Lower lobe of right lung (tissue), 2 donors: Measurements from ENCODE around the gene SH3GL1. TPM values are rescaled to one million over a fixed set of nuclear protein-coding genes. Genes with fewer than 3 reads are reported as not detected.

Source experiments
- ATAC-seq, 2 donors: fragments of 200-7000 bp; cut with Tn5 transposase; one replicate each; pipeline ENCODE4 v1.9.1; 2020 to 2022; ENCODE audit warnings: mild to moderate bottlenecking in 2 of 2, moderate library complexity in 2 of 2
- DNase-seq: peaks from one replicate; pipeline ENCODE4 v3.0.0-alpha.2; 2020
- H3K27ac ChIP-seq: fragments of 200-600 bp; one replicate; pipeline ENCODE4 v1.8.0; 2022
- H3K27me3 ChIP-seq: fragments of 200-600 bp; one replicate; pipeline ENCODE4 v1.8.0; 2022; ENCODE audit warnings: low read depth
- H3K36me3 ChIP-seq: fragments of 200-600 bp; one replicate; pipeline ENCODE4 v1.8.0; 2022; ENCODE audit warnings: mild to moderate bottlenecking
- H3K4me1 ChIP-seq: fragments of 200-600 bp; one replicate; pipeline ENCODE4 v1.8.0; 2022
- H3K4me3 ChIP-seq: fragments of 200-600 bp; one replicate; pipeline ENCODE4 v1.8.0; 2022; ENCODE audit warnings: mild to moderate bottlenecking
- H3K9me3 ChIP-seq: fragments of 200-600 bp; one replicate; pipeline ENCODE4 v1.8.0; 2022
- intact Hi-C: fragments of 100-400 bp; cut with DNase I; formaldehyde crosslinking; loops from one replicate; pipeline ENCODE4 v1.11.0; 2022
- total RNA-seq: library from RNA; stranded (reverse); fragmentation: NEBNext Ultra II Directional; extraction: Animal tissue kit (Norgen Biotek cat#: 25700); gene quantifications from one replicate; pipeline ENCODE4 v1.2.1, GENCODE V29; 2021
- TF ChIP-seq, protein P1 (sequence below): fragments of 200-600 bp; IDR thresholded peaks from one replicate; pipeline ENCODE4 v1.8.0; 2022; ENCODE audit warnings: antibody characterized with exemption, mild to moderate bottlenecking
- donor health status: DM: no; HTN: yes; CAD: no; lungs with severe emphysema.

Gene SH3GL1
- total RNA-seq, 1 donor from 2014 or later = 44.3 TPM

DNA sequence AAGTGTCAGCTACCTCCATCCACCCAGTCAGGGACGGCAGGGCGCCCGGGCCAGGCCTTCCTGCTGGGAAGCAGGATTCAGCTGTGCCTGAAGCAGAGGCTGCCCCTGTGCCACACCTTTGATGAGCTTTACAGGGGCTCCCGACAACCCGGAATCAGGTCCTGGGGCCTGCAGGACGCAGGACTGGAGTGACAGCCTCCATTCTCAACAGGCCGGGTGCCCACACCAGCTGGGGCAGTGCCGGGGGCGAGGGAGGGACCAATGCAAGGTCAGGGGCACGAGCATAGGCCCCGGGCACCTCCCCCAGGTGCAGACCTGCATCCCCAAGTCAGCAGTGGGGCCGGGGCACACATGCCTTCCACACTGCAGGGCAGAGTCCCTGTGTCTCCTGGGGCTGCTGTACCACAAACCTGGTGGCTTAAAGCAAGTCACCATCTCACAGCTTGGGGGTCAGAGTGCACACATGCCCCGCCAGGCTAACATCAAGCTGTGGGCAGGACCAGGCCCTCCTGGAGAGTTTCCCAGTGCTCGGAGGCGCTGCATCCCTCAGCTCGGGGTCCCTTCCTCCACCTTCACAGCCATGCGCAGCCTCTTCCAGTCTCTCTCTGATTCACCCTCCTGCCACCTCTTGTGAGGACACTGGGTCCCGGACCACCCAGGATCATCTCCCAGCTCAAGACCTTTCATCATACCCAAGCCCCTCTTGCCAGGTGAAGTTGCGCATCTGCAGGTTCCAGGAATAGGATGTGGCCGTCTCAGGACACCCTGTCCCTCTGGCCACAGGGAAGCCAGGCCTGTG is 43.8 kb upstream of the SH3GL1 start:
- H3K36me3 ChIP-seq = peaks cover 51% of the 10 kb centered on the region
- intact Hi-C loops = no loop called here
- ATAC-seq = no peak

DNA sequence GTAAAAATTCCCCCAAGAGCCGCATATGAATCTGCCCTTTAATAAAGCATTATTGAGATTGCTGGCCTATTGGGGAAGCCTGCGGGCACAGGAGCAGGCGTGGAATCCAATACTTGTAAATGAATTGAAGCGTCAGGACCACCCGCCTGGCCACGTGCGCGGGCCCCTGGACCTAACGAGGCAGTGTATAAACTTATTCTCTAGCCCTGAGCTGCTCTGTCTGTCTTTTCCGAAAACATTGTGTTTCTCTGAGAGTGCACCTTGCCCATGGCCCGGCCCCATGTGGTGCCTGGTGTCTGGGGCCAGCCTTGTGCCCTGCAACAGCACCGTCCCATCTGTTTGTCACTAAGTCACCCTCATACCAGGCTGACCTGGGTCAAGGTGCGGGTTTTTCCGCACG is 42.8 kb upstream of the SH3GL1 start:
- TF ChIP-seq, protein P1, sequence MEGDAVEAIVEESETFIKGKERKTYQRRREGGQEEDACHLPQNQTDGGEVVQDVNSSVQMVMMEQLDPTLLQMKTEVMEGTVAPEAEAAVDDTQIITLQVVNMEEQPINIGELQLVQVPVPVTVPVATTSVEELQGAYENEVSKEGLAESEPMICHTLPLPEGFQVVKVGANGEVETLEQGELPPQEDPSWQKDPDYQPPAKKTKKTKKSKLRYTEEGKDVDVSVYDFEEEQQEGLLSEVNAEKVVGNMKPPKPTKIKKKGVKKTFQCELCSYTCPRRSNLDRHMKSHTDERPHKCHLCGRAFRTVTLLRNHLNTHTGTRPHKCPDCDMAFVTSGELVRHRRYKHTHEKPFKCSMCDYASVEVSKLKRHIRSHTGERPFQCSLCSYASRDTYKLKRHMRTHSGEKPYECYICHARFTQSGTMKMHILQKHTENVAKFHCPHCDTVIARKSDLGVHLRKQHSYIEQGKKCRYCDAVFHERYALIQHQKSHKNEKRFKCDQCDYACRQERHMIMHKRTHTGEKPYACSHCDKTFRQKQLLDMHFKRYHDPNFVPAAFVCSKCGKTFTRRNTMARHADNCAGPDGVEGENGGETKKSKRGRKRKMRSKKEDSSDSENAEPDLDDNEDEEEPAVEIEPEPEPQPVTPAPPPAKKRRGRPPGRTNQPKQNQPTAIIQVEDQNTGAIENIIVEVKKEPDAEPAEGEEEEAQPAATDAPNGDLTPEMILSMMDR = no peak
- no peak for DNase-seq
- H3K27me3 ChIP-seq = no peaks in the 10 kb centered on the region
- H3K27ac ChIP-seq = no peak overlapping the region
- peak in 1 of 2 donors; percentile 4 for ATAC-seq
- no peaks in the 10 kb centered on the region for H3K4me1 ChIP-seq
- H3K4me3 ChIP-seq = no peak overlapping the region
- H3K9me3 ChIP-seq = no peaks in the 10 kb centered on the region
- intact Hi-C loops = no loop called here
- H3K36me3 ChIP-seq = peaks cover 41% of the 10 kb centered on the region

More for the DNA sequence above, 43.8 kb upstream of the SH3GL1 start:
- no peaks in the 10 kb centered on the region for H3K4me1 ChIP-seq
- no peaks in the 10 kb centered on the region for H3K9me3 ChIP-seq
- H3K4me3 ChIP-seq = no peak overlapping the region
- DNase-seq = no peak
- H3K27me3 ChIP-seq = no peaks in the 10 kb centered on the region
- TF ChIP-seq, protein P1 = no peak
- no peak overlapping the region for H3K27ac ChIP-seq

DNA sequence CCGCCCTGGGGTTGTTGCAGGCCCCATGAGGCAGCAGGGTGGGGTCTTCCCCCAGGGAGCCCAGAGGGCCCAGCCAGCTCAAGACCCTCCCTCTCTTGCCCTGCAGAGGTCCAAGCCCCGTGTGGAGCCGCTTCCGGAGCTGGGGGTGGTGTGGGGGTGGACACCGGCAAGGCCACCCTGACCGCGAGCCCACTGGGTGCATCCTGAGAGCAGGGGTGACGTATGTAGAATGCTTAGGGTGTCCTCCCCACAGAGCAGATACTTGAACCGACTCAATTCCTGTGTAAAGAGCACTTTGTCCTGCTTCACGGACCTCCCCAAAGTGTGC is 42.4 kb upstream of the SH3GL1 start:
- DNase-seq (no peak), ATAC-seq (no peak)

DNA sequence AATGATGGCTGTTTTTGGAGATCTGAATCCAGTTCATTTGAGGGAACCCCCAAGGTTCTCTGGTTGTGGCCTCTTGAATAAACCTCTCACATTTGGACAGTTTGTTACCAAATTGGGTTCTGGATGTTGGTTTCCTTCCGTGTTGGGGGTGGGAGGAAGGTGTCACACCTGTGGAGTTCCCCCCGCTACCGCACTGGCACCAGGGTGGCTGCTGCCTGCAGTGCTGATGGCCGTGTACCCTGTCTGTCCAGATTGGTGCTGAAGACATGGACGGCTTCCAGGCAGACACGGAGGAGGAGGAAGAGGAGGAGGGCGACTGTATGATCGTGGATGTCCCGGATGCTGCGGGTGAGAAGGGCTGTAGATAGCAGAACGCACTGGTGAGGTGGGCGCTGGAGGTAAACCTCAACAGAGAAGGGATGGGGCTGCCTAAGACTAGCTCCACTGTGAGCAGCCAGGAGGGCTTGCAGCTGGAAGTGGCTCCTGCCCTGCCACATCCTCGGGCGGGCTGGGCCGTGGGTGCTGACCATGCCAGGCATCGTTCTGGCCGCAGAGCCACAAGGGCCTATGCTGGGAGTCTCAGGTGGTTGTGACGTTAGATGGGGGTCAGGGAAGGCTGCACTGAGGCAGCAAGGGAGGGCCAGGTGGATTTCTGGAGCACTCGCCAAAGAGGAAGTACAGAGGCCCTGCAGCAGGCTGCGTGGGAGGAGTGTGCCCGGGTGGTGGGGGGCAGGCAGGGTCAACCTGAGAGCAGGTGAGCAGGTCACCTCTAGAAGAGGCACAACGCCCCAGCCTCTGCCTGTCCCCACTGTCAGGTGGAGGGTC is 41.9 kb upstream of the SH3GL1 start:
- no peak for DNase-seq
- no peak for ATAC-seq

More for the DNA sequence above, 42.4 kb upstream of the SH3GL1 start:
- Histone ChIP-seq H3K4me3 (no peak overlapping the region), H3K27me3 (no peaks in the 10 kb centered on the region), H3K4me1 (no peaks in the 10 kb centered on the region), H3K27ac (no peak overlapping the region), H3K36me3 (peaks cover 37% of the 10 kb centered on the region), H3K9me3 (no peaks in the 10 kb centered on the region)
- intact Hi-C loops = no loop called here
- TF ChIP-seq, protein P1 = no peak

DNA sequence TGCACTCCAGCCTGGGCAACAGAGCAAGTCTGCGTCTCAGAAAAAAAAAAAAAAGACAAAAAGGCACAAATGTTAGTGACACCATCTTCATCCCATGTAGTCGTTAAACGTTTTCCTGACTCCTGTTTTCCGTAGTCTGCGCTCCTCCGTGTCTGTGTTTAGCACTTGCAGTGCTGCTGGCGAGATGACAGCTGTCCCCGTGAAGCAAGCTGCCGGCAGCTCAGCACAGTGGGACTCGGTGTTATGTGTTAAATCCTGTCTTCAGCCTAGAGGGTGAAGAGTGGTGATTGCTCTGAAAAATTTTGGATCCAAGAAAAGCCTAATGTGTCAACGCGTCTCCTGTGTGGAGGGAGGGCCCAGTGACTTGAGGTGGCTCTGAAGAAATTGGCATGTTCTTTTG is 38.9 kb upstream of the SH3GL1 start:
- no peak overlapping the region for H3K27ac ChIP-seq
- H3K36me3 ChIP-seq = peaks cover 8% of the 10 kb centered on the region
- no peak for ATAC-seq
- DNase-seq = no peak
- intact Hi-C loops = no loop called here
- H3K27me3 ChIP-seq = no peaks in the 10 kb centered on the region
- TF ChIP-seq, protein P1 = no peak
- H3K4me3 ChIP-seq = no peak overlapping the region
- no peaks in the 10 kb centered on the region for H3K9me3 ChIP-seq
- H3K4me1 ChIP-seq = no peaks in the 10 kb centered on the region

More for the DNA sequence above, 41.9 kb upstream of the SH3GL1 start:
- no peaks in the 10 kb centered on the region for H3K9me3 ChIP-seq
- H3K27me3 ChIP-seq = no peaks in the 10 kb centered on the region
- intact Hi-C loops = no loop called here
- H3K4me3 ChIP-seq = no peak overlapping the region
- no peaks in the 10 kb centered on the region for H3K4me1 ChIP-seq
- no peak overlapping the region for H3K27ac ChIP-seq
- peaks cover 31% of the 10 kb centered on the region for H3K36me3 ChIP-seq
- TF ChIP-seq, protein P1 = no peak
